ENCODE data around the gene CNTN1.

GRCh38 chr12:40843495-40843894 is 151.3 kb downstream of the CNTN1 start:
- TF ChIP-seq POLR2A (IDR thresholded peaks at IDR 0.05), result no peak
- TF ChIP-seq, protein P1, sequence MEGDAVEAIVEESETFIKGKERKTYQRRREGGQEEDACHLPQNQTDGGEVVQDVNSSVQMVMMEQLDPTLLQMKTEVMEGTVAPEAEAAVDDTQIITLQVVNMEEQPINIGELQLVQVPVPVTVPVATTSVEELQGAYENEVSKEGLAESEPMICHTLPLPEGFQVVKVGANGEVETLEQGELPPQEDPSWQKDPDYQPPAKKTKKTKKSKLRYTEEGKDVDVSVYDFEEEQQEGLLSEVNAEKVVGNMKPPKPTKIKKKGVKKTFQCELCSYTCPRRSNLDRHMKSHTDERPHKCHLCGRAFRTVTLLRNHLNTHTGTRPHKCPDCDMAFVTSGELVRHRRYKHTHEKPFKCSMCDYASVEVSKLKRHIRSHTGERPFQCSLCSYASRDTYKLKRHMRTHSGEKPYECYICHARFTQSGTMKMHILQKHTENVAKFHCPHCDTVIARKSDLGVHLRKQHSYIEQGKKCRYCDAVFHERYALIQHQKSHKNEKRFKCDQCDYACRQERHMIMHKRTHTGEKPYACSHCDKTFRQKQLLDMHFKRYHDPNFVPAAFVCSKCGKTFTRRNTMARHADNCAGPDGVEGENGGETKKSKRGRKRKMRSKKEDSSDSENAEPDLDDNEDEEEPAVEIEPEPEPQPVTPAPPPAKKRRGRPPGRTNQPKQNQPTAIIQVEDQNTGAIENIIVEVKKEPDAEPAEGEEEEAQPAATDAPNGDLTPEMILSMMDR (IDR thresholded peaks at IDR 0.05), result no peak
